Pancreas (tissue), 10 donors: ENCODE measurements around the gene ANXA11. TPM values are rescaled to one million over a fixed set of nuclear protein-coding genes. Genes with fewer than 3 reads are reported as not detected.
A peak's percentile ranks its signal among the peaks of the same experiment; 100 is the strongest.
"Not testable (repeated sequence)": the region's sequence is repeated elsewhere in the genome, so short reads cannot be mapped to it uniquely, and the experiment has no call there.

Experiments used
- ATAC-seq, 4 donors: fragments of 200-7000 bp; cut with Tn5 transposase; one replicate each; pipeline versions ENCODE4 v1.8.0 to v1.9.1; 2020; ENCODE audit warnings: mild to moderate bottlenecking in 4 of 4, moderate library complexity in 4 of 4
- DNase-seq, 6 donors: peaks; one replicate each; pipeline ENCODE4 v3.0.0-alpha.2; 2020
- FAIRE-seq: peaks from 2 replicates; lab custom pipeline; 2012; peaks lifted over from hg19 to GRCh38; lab: Jason Lieb, UNC
- H3K27ac ChIP-seq, 4 donors: fragments of 200-600 bp; sonication (generic); 1 replicate in 3 of 4; 2 replicates in 1 of 4; pipeline versions ENCODE4 v1.5.0 to v1.8.0; 2020
- H3K27me3 ChIP-seq, 4 donors: fragments of 200-600 bp; one replicate each; pipeline ENCODE4 v1.8.0; 2021
- H3K36me3 ChIP-seq, 3 donors: fragments of 200-600 bp; sonication (generic) in 1 of 3; one replicate each; pipeline versions ENCODE4 v1.5.0 to v1.8.0; 2020 to 2021
- H3K4me1 ChIP-seq, 3 donors: fragments of 200-600 bp; one replicate each; pipeline ENCODE4 v1.8.0; 2021
- H3K4me3 ChIP-seq, 4 donors: fragments of 200-600 bp; sonication (generic) in 2 of 4; one replicate each; pipeline versions ENCODE4 v1.5.0 to v1.8.0; 2020 to 2021
- H3K9me3 ChIP-seq, 4 donors: fragments of 200-600 bp; one replicate each; pipeline ENCODE4 v1.8.0; 2021
- WGBS, 2 donors: extraction: QIAGEN DNeasy Blood & Tissue Kit; methylation state at CpG; one replicate each; pipeline ENCODE4 v1.1.7; 2013; 5-methylcytosine and 5-hydroxymethylcytosine counted together
- intact Hi-C, 3 donors: fragments of 100-400 bp; cut with DNase I; formaldehyde crosslinking; loops; one replicate each; pipeline versions ENCODE4 v1.11.1 to v1.14.2; 2022
- polyA plus RNA-seq, 2 donors: library from polyadenylated mRNA; stranded (reverse); fragments of 200-250 nt; gene quantifications; one replicate each; pipeline ENCODE4 v1.2.3, GENCODE V29; 2013
- total RNA-seq, 6 donors: library from RNA; stranded (reverse); fragmentation: NEBNext Ultra II Directional in 4 of 6; extraction: Animal tissue kit (Norgen Biotek cat#: 25700) in 4 of 6; gene quantifications; one replicate each; pipeline versions ENCODE4 v1.2.1 to v1.2.4, GENCODE V29; 2021 to 2023
- TF ChIP-seq, protein P1 (sequence below), 4 donors: fragments of 200-600 bp; sonication (generic) in 3 of 4; IDR thresholded peaks; one replicate each; pipeline versions ENCODE4 v1.5.0 to v1.8.0; 2021; ENCODE audit warnings: antibody characterized with exemption in 4 of 4
- donor health status: healthy with polysubstance abuse.
- donor health status: DM: no; HTN: no; CAD: no; lungs with moderate emphysema.
- donor health status: DM: no; HTN: no; CAD: no.
- donor health status: control.
- donor health status: control.
- donor health status: Bipolar disorder and iron deficiency.
- donor health status: DM: yes; HTN: yes; CAD: no.
- donor health status: DM: no; HTN: no; CAD: no.
- donor health status: DM: no; HTN: no; CAD: no.
- donor health status: DM: yes; HTN: yes; CAD: no.

Gene ANXA11
- total RNA-seq (100 to 1,000 TPM in 2 of 6 donors, 10 to 100 TPM in 4; 74.0 to 140 (median 91.8) TPM), polyA plus RNA-seq (100 to 1,000 TPM; 128 to 193 TPM)

DNA sequence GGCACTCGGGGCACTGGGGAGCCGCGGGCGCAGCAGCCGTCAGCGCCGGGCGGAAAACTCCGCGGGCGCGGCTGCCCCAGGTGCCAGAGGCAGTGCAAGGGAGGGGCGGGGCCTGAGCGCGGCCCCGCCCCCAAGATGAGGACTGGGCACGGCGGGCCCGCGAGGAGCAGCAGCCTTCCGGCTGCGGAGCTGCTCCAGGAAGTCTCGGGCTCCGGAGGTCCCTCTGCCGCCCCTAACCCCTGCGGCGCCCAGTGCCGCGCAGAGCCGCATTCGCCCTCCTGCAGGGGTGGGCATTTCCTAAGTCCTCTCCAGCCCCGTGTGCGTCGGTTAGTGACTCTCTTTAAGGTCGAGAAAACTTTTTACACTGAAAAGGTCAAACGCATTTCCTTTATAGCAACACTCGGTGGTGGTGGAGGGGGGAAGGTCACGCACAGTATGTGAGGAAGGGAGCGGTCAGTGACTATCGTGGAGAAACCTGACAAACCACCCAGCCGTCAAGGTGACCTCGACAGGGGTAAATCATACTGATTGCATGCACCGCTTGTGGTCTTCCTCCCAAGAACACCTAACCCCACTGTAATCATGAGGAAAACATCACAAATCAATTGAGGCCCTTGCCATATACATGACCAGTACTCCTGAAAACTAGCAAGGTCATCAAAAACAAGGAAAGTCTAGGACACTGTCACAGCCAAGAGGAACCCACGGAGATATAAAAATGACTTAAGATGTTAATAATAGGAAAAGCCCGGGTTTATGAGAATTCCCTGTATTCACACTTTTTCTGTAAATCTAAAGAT is at the start of gene ANXA11:
Gene ANXA11, minus strand, starts transcription at position 61 of the 800 bp plus-strand sequence. CDS start 32,676 bp downstream, outside the sequence.
- no peak for FAIRE-seq
- peak within 1 kb of the TSS; percentile 60 to 94 (median 86) for H3K4me3 ChIP-seq
- peak within 1 kb of the TSS; percentile 96 to 99 (median 98) for H3K27ac ChIP-seq
- TF ChIP-seq, protein P1, sequence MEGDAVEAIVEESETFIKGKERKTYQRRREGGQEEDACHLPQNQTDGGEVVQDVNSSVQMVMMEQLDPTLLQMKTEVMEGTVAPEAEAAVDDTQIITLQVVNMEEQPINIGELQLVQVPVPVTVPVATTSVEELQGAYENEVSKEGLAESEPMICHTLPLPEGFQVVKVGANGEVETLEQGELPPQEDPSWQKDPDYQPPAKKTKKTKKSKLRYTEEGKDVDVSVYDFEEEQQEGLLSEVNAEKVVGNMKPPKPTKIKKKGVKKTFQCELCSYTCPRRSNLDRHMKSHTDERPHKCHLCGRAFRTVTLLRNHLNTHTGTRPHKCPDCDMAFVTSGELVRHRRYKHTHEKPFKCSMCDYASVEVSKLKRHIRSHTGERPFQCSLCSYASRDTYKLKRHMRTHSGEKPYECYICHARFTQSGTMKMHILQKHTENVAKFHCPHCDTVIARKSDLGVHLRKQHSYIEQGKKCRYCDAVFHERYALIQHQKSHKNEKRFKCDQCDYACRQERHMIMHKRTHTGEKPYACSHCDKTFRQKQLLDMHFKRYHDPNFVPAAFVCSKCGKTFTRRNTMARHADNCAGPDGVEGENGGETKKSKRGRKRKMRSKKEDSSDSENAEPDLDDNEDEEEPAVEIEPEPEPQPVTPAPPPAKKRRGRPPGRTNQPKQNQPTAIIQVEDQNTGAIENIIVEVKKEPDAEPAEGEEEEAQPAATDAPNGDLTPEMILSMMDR (IDR thresholded peaks at IDR 0.05): no peak
- H3K27me3 ChIP-seq: no peaks in the 10 kb centered on the region
- intact Hi-C loops: loop anchor here in 1 of 3 donors (10.0 kb wide), 1 partner anchor 51 kb away; no protein-coding TSS in a partner anchor
- H3K4me1 ChIP-seq: peaks cover 18 to 35% (median 23%) of the 10 kb centered on the region in 3 donors
- peak; percentile 83 to 95 (median 90) for DNase-seq
- no peaks in the 10 kb centered on the region for H3K36me3 ChIP-seq
- 1 to 2% methylated on average over 45 of the region's 45 CpGs for WGBS, 2 donors
- ATAC-seq: peak; percentile 81 to 89 (median 85)
- H3K9me3 ChIP-seq: no peaks in the 10 kb centered on the region

DNA sequence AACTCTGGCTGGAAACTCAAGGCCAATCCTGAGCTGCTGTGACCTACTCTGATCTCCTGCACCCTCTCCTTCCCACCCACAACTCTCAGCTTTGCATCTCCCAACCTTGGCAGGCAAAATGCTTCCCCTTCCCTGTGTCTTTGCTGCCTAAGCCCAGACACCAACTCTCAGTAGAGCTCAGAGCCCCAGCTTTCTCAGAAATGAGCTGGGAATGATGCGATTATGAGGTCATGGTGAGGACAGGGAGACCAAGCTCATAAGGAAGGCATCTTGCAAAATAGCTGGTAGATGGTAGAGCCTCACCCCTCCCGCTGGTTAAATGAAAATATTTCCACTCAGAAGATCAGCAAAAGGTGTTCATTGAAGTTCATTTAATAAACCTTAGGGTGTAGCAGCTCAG is 49.4 kb upstream of the ANXA11 start:
- no CpG with 5 or more reads among the region's 2 CpGs for WGBS, 2 donors
- H3K4me1 ChIP-seq, H3K4me3 ChIP-seq, intact Hi-C loops, H3K27ac ChIP-seq, DNase-seq, H3K36me3 ChIP-seq, FAIRE-seq, ATAC-seq, H3K9me3 ChIP-seq, H3K27me3 ChIP-seq: not testable (repeated sequence)

DNA sequence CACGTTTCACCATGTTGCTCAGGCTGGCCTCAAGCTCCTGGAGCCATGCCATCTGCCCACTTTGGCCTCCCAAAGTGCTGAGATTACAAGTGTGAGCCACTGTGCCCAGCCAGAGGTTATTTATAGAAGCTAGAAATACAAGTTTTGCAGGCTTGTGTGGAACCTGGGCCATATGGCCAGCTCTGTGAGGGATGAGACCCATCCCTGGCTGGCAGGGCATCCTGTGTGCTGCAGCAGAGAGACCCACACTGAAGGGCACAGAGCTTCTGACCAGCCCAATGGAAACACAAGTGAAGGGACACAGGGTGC is 48.6 kb upstream of the ANXA11 start:
- H3K4me3 ChIP-seq, H3K27ac ChIP-seq, FAIRE-seq, intact Hi-C loops, H3K4me1 ChIP-seq, H3K9me3 ChIP-seq, H3K27me3 ChIP-seq, H3K36me3 ChIP-seq: not testable (repeated sequence)
- peak; percentile 51 to 83 (median 73) for ATAC-seq
- peak in 2 of 6 donors; percentile 41 for DNase-seq
- WGBS, 2 donors: 4 to 6% methylated on average over 1 of the region's 1 CpG

DNA sequence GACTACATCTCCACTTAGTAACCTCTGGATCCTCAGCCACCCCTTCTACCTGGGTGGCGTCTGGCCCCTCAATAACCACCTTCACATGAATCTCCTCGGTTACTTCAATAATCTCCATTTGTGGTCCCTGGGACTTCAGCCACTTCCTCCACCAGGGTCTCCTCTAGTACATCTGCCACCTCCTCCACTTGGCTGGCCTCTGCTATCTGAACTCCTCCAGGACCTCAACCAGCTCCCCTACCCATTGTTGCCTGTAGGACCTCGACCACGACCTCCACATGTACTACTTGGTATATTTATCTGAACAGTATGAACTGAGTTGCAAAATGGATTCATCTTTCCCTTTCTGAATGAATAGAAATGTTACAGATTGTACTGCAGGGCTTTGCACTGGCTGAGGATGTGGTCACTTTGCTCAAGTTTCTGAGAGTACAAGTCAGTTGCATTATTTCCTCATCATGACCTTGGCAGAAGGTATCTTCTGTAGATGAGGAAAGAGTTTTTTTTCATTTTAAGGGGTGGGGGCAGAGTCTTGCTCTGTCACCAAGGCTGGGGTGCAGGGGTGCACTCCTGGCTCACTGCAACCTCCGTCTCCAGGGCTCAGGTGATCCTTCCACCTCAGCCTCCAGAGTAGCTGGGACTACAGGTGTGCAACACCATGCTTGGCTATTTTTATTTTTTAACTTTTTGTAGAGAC is 48.1 kb upstream of the ANXA11 start:
- FAIRE-seq (no peak), ATAC-seq (peak in 2 of 4 donors; percentile 28 to 38), DNase-seq (no peak)
- Histone ChIP-seq H3K27ac (no peak overlapping the region), H3K4me1 (peaks cover 0 to 9% (median 5%) of the 10 kb centered on the region in 3 donors), H3K36me3 (no peaks in the 10 kb centered on the region), H3K4me3 (no peak overlapping the region), H3K27me3 (no peaks in the 10 kb centered on the region), H3K9me3 (no peaks in the 10 kb centered on the region)
- intact Hi-C loops: no loop called here
- WGBS, 2 donors: 76 to 87% methylated on average over 5 of the region's 5 CpGs
- TF ChIP-seq, protein P1 (IDR thresholded peaks at IDR 0.05): no peak

DNA sequence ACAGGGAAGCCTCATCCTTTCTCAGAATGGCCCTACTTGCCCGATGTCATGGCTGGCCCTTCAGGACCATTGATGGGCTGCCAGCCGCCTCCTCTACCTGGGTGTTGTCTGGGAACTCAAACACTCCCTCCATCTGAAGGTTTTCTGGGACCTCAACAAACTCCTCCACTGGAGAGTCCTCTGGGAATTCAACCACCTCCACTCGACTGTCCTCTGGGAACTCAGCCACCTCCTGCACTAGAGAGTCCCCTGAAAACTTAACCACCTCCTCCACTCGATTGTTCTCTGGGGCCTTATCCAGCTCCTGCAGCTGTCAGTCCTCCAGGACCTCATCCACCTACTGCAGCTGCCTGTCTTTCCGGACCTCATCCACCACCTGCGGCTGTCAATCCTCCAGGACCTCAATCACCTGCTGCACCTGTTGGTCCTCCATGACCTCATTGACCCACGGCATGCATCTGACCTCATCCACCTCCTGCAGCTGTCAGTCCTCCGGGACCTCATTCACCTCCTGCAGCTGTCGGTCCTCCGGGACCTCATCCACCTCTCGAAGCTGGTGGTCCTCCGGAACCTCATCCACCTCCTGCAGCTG is 47.1 kb upstream of the ANXA11 start:
- Histone ChIP-seq H3K27me3 (no peaks in the 10 kb centered on the region), H3K9me3 (no peaks in the 10 kb centered on the region), H3K27ac (no peak overlapping the region), H3K4me1 (peaks cover 0 to 9% (median 5%) of the 10 kb centered on the region in 3 donors), H3K4me3 (no peak overlapping the region), H3K36me3 (no peaks in the 10 kb centered on the region)
- intact Hi-C loops: no loop called here
- TF ChIP-seq, protein P1 (IDR thresholded peaks at IDR 0.05): no peak
- ATAC-seq (no peak), DNase-seq (no peak), FAIRE-seq (no peak)
- WGBS, 2 donors: 56 to 66% methylated on average over 12 of the region's 12 CpGs

DNA sequence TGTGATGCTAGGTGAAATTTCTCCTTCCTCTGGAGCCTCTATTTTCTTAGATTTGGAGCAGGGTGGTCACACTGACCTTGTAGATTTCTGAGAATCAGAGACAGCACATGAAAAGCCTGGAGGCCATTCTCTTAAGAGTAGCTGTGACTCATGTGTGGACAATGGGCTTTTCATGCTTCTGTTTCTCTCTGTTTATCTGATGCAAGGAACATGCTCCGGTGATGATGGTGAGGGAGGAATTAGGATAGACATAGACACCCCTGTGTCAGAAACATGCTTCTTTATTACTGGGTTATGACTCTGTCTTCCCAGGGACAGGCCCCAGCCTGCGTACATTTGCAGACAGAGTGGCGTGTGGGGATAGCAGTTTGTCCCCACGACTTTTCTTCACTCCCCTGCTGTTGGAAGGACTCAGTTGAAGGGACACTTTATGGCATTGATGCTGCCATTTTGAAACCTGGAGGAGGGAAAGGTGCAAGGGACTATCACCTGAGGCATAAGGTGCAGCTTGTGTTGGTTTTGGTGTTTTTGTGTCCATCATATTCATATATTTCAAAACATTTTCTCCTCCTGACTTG is 46.5 kb upstream of the ANXA11 start:
- FAIRE-seq, H3K4me3 ChIP-seq, H3K36me3 ChIP-seq, ATAC-seq, intact Hi-C loops, H3K27ac ChIP-seq, H3K9me3 ChIP-seq, DNase-seq, H3K4me1 ChIP-seq, H3K27me3 ChIP-seq: not testable (repeated sequence)
- WGBS, 2 donors: 86 to 92% methylated on average over 3 of the region's 4 CpGs

DNA sequence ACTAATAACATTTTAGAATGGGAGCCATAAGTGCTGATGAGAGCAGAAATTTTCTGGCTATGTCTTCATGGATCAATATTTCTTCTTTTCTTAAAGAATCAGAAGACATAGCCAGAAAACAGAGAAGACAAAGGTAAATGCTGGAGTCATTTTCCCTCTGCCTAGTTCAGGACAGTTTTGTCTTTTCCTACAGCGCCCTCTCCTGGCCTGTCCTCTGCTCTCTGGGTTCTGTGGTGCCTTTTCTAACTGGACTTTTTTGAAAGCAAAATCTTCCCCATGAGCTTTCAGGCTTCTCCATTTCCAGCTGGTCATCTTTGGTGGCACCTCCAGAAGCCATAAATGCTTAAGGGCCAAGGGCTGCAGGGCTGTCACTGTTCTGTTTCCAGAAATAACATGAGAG is 45.1 kb upstream of the ANXA11 start:
- WGBS, 2 donors: no CpG with 5 or more reads among the region's 1 CpG
- FAIRE-seq, DNase-seq, H3K9me3 ChIP-seq, H3K27ac ChIP-seq, H3K36me3 ChIP-seq, H3K27me3 ChIP-seq, intact Hi-C loops, H3K4me3 ChIP-seq, H3K4me1 ChIP-seq: not testable (repeated sequence)
- ATAC-seq: peak; percentile 46 to 74 (median 62)

DNA sequence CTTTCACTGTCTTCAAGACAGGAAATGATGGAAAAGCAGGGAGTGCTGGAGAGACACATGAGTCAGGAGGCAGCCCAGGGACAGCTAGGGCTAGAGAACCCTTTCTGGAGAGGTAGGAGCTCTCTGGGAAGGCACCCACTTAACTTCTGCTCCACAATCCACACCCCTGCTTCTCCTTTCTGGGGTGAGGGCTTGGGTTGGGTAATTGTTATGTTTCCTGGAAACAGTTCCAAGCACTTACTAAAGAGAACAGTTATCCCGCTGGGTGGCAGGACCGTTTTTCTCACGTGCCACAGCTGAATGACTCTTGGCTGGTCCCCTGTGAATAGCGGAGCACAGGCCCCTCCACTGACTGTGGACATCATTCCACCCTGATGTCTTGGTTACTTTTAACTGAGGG is 44.6 kb upstream of the ANXA11 start:
- intact Hi-C loops, H3K27me3 ChIP-seq, H3K36me3 ChIP-seq, H3K9me3 ChIP-seq, ATAC-seq, H3K4me1 ChIP-seq, FAIRE-seq, H3K27ac ChIP-seq, H3K4me3 ChIP-seq, DNase-seq: not testable (repeated sequence)
- WGBS, 2 donors: 50 to 61% methylated on average over 1 to 3 of the region's 4 CpGs
